GM19351 (cell line): ENCODE measurements around the gene SCYL2.
"Not testable (repeated sequence)": the region's sequence is repeated elsewhere in the genome, so short reads cannot be mapped to it uniquely, and the experiment has no call there.

Experiments used
- ATAC-seq: cut with Tn5 transposase; IDR thresholded peaks from one replicate; pipeline ENCODE4 v1.9.1; 2021; ENCODE audit warnings: mild to moderate bottlenecking, moderate library complexity; ENCODE audit not compliant: unreplicated experiment

The SCYL2 gene

DNA sequence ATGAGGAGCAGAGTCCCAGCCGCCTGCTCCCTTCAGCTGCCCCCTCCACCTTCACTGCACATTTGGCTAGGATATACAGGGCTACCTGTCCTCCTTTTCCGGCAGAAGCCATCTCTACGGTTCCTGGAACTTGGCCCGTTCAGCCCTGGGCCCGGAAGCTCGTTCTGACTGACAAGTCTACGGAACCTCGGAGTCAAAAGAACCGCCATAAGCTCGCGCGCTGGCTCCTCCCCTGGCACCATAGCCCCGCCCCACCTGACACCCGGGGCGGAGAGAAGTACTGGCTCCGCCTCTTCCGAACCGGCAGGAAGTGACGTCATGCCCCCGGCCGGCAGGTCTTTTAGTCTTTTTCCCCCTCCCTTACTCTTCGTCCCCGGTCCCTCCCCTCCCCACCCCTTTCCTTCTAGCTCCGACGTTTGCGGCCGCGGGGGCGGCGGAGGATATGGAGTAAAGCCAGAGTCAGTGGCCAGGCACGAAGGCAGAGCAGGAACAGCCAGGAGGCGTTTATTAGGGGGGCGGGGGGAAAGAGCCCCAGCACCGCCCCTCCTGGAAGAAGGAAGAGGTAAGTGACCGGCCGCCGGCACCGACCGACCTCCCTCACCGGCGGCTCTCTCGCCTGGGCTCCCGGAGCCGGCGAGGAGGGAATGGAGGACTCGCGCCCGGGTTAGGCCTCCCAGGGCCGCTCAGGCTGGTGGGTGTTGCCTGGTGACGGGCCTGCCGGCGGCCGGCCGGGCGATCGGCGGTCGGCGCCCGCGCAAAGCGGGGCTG lies at the start of gene SCYL2, which contains the start of gene DEPDC4:
Gene SCYL2 (plus strand): TSS at position 343 of the 768 bp plus-strand sequence. CDS start 15,794 bp downstream, outside the sequence.
Gene DEPDC4 (minus strand): TSS at position 245 of the 768 bp plus-strand sequence. CDS start 3 bp downstream, at position 242.
- peak; percentile 86 for ATAC-seq

- no peak for ATAC-seq
These were observed 47.5 kb upstream of the SCYL2 start for GRCh38 chr12:100219328-100220109.

DNA sequence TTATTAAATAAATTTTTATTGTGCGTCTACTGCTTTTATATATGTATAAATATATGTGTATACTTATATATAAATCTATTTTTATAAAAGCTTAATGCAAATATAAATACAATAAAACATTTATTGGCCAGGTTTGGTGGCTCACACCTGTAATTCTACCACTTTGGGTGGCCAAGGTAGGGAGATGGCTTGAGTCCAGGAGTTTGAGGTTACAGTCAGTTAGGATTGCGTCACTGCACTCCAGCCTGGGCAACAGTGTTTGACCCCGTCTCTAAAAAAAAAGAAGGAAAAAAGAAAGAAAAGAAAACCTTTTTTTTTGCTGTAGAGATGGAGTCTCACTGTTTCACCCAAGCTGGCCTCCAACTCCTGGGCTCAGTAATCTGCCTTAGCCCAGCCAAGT lies 45.5 kb upstream of the SCYL2 start:
- ATAC-seq: no peak

- ATAC-seq: not testable (repeated sequence)
These were observed 44.8 kb upstream of the SCYL2 start for GRCh38 chr12:100222173-100222572.

- ATAC-seq: no peak
These were observed 41.5 kb upstream of the SCYL2 start for GRCh38 chr12:100225491-100225890.

- ATAC-seq: no peak
These were observed 37.8 kb upstream of the SCYL2 start for GRCh38 chr12:100229036-100229635.

- no peak for ATAC-seq
These were observed 37.1 kb upstream of the SCYL2 start for GRCh38 chr12:100229876-100230275.

DNA sequence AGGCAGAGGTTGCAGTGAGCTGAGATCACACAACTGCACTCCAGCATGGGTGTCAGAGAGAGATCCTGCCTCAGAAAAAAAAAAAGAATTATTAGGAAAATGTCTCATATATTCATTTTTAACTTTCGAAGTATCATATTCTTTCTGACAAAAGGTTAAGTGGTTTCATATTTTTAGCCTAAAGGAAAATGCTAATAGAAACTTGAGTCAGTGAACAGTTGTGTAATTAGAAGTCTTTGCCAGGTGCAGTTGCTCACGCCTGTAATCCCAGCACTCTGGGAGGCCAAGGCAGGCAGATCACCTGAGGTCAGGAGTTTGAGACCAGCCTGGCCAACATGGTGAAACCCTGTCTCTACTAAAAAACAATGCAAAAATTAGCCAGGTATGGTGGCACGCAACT lies 35.1 kb upstream of the SCYL2 start:
- not testable (repeated sequence) for ATAC-seq

DNA sequence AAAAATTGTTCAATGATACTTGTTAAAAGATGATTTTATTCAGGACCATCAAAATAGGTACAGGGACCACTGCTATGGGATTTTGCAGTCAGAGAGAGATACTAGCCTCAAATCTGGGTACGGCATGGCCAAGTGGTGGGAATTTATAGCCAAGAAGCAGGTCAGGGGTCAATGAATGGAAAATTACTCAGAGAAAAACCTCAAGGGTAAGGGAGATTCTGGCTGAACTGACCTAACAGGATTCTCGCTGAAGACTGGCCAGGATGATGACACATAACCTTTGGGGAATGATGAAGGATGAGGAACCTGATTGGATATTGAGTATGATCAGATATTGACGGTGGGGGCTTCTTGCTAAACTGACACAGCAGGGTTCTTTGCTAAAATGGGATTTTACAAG lies 32.8 kb upstream of the SCYL2 start:
- no peak for ATAC-seq

DNA sequence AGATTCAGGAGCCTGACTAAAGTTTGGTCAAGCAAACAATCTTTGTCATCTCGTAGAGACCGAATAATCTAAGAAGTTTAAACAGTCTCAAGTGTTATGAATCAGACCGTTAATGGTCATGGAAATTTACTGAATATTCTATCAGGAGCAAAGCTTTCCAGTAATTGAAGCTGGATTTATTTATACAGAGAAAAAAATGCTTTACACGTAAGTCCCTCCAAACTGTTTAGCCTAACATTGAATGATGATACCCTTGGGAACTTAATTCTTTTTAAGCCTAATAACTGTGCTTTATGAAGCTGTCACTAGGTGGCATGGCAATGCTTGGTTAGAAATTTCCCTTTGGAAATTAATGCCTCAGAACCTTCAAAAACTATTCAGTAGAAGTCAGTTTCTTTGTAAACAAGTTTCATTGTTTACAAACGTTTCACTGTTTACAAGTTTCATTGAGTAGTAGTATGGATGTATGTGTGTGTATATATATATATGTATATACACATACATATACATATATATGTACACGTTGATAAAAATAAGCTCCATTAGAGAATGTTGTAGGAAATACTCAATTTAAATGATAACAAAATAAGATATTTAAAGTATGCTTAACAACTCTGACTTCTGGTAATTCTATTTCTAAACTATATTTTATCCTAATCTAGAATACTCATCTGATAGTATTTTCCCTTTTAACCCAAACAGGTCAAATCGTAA lies 32.2 kb upstream of the SCYL2 start:
- peak; percentile 81 for ATAC-seq

- ATAC-seq: no peak
These were observed 28.2 kb upstream of the SCYL2 start for GRCh38 chr12:100238801-100239200.

GRCh38 chr12:100239589-100239988 lies 27.4 kb upstream of the SCYL2 start:
- no peak for ATAC-seq

DNA sequence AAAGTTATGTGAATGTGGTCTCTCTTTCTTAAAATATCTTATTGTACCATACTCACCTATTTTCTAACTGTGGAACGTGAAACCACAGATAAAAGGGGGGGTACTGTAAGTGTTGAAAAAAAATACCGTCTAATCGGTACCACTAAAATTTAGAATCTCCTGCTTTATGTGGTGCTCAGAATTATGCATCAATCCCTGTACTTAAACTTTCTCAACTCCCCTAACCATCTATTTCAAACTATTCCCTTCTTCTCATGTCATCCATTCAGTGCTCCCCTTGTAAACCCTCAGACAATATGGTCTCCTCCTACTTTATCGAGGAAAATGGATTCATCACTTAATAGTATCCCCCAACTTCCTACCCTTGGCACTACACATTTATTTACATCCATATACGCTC lies 23.8 kb upstream of the SCYL2 start:
- no peak for ATAC-seq

- no peak for ATAC-seq
These were observed 19.2 kb upstream of the SCYL2 start for GRCh38 chr12:100247765-100248164.

- no peak for ATAC-seq
These were observed 18.1 kb upstream of the SCYL2 start for GRCh38 chr12:100248886-100249285.

- no peak for ATAC-seq
These were observed 17.0 kb upstream of the SCYL2 start for GRCh38 chr12:100249941-100250340.

GRCh38 chr12:100251917-100252316 lies 15.1 kb upstream of the SCYL2 start:
- no peak for ATAC-seq

DNA sequence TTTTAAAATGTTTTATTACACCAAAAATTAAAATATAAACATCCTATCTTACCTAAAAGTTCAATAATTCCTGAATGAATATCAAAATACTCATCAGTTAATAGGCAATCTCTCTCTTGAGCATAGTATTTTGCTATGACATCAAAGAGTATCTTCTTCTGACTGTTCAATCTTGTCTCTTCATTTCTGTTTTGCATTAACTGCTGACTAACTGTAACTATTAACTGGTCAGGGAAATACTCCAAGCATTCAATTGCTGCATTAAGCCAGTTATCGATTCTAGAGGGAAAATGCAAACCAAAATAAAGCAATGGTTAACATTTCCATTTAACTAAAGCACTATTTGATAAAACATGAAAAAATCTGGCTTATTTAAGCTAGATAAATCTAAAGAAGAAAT lies 13.5 kb upstream of the SCYL2 start:
- no peak for ATAC-seq

- ATAC-seq: no peak
These were observed 12.1 kb upstream of the SCYL2 start for GRCh38 chr12:100254876-100255275.

DNA sequence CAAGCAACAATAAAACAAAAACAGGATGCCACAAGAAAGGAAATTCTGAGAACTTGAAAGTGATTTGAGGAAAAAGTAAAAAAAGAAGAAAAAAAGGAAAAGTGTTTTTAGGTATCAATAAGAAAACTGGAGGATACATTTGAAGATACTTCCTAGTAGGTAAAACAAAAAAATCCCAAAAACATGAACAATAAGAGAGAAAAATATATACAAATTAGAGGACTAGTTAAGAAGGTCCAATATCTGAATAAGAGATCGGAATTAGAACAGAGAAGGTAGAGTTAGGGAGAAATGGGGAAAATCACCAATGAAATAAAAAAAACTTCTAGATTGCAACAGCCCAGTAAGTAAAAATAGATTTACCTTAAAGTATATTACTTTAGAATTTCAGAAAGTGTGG lies 8.8 kb upstream of the SCYL2 start:
- ATAC-seq: no peak

DNA sequence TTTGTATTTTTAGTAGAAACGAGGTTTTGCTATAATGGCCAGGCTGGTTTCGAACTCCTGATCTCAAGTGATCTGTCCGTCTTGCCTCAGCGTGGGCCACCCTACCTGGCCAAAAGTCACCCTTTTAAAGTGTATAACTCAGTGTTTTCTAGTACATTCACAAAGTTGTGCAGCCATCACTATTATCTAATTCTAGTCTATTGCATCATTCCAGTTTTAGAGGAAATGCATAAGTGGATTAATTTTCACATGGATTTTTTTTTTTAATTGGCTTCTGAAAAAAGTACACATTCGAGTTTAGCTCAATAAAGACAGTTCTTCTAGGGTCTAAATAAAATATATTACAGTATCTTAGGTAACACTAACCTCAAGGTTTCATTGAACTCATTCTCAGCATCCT lies 3.8 kb upstream of the SCYL2 start:
- no peak for ATAC-seq
